Transverse colon (tissue), 4 donors: ENCODE data around the gene ZNF414. TPM values are rescaled to one million over a fixed set of nuclear protein-coding genes. Genes with fewer than 3 reads are reported as not detected.
"Not testable (repeated sequence)": the region's sequence is repeated elsewhere in the genome, so short reads cannot be mapped to it uniquely, and the experiment has no call there.

ENCODE experiments used
- DNase-seq: peaks from one replicate; pipeline ENCODE4 v3.0.0-alpha.2; 2019
- H3K27ac ChIP-seq, 4 donors: fragments of 200-600 bp; sonication (generic); 2 replicates each; pipeline ENCODE4 v1.5.1; 2016 to 2018; ENCODE audit warnings: inconsistent platforms in 4 of 4
- H3K27me3 ChIP-seq: fragments of 200-600 bp; sonication (generic); 2 replicates; pipeline ENCODE4 v1.5.1; 2017; ENCODE audit warnings: inconsistent platforms
- H3K36me3 ChIP-seq, 4 donors: fragments of 200-600 bp; sonication (generic); 2 replicates each; pipeline ENCODE4 v1.5.1; 2017 to 2019; ENCODE audit warnings: inconsistent platforms in 4 of 4
- H3K4me1 ChIP-seq, 4 donors: fragments of 200-600 bp; sonication (generic); 2 replicates each; pipeline ENCODE4 v1.5.1; 2017 to 2020; ENCODE audit warnings: inconsistent platforms in 4 of 4
- H3K4me3 ChIP-seq, 4 donors: fragments of 200-600 bp; sonication (generic); 1 replicate in 1 of 4; 2 replicates in 3 of 4; pipeline versions ENCODE4 v1.5.1 to v1.6.1; 2017 to 2019; ENCODE audit warnings: inconsistent platforms in 4 of 4
- H3K9me3 ChIP-seq, 2 donors: fragments of 200-600 bp; sonication (generic); 2 replicates each; pipeline ENCODE4 v1.5.1; 2017 to 2019; ENCODE audit warnings: inconsistent platforms in 2 of 2
- CTCF ChIP-seq, 5 experiments: fragments of 200-600 bp in 3 of 5; fragments of 450-650 bp in 2 of 5; sonication (generic) in 3 of 5; IDR thresholded peaks; 1 replicate in 2 of 5; 2 replicates in 3 of 5; pipeline ENCODE4 v1.5.1; 2016 to 2017; ENCODE audit warnings: antibody characterized with exemption in 5 of 5, inconsistent platforms in 3 of 5, mild to moderate bottlenecking in 2 of 5, moderate library complexity in 1 of 5
- EP300 ChIP-seq: sonication (generic); formaldehyde crosslinking; IDR thresholded peaks from one replicate; pipeline ENCODE4 v1.6.1; 2017; ENCODE audit warnings: antibody characterized with exemption, low read depth
- POLR2A ChIP-seq: fragments of 450-650 bp; IDR thresholded peaks from one replicate; pipeline ENCODE4 v1.6.1; 2016; ENCODE audit warnings: antibody characterized with exemption, mild to moderate bottlenecking, moderate library complexity
- POLR2AphosphoS5 ChIP-seq, 3 donors: sonication (generic); formaldehyde crosslinking; IDR thresholded peaks; one replicate each; pipeline ENCODE4 v1.6.1; 2016; ENCODE audit warnings: antibody characterized with exemption in 3 of 3
- WGBS, 2 donors: methylation state at CpG; one replicate each; pipeline ENCODE4 v1.1.5; 2018; ENCODE audit warnings: low coverage in 1 of 2; 5-methylcytosine and 5-hydroxymethylcytosine counted together
- in situ Hi-C, 4 donors: fragments of 200-750 bp; cut with MboI; loops; one replicate each; pipeline versions ENCODE4 v1.15.0 to v1.15.1; 2017; ENCODE audit warnings: low sequenced_read_pairs in 3 of 4, low pct_ligation_motif_present in 1 of 4, low pct_unique_long_range_greater_than_20kb in 1 of 4
- intact Hi-C: fragments of 100-400 bp; cut with DNase I; formaldehyde crosslinking; loops from one replicate; pipeline ENCODE4 v1.15.1; 2023; ENCODE audit warnings: low total_unique reads
- total RNA-seq, 4 donors: library from RNA; depleted of rRNA; stranded (reverse); fragments of >200 nt; gene quantifications; one replicate each; pipeline ENCODE4 v1.1.0, GENCODE V29; 2016

The ZNF414 gene
- 10 to 100 TPM in 3 of 4 donors, 1 to 10 TPM in 1; 7.8 to 13.8 (median 11.0) TPM for total RNA-seq

GRCh38 chr19:8513687-8514504 lies at the start of gene ZNF414:
ZNF414 (minus strand) TSS chr19:8514167; CDS start chr19:8514046, 121 bp downstream.
- Histone ChIP-seq H3K9me3 (no peaks in the 10 kb centered on the region), H3K27ac (peak within 1 kb of the TSS; percentile 94 to 99 (median 96)), H3K36me3 (peaks cover 0 to 6% (median 0%) of the 10 kb centered on the region in 4 donors), H3K27me3 (no peaks in the 10 kb centered on the region), H3K4me3 (peak within 1 kb of the TSS; percentile 41 to 85 (median 73)), H3K4me1 (peaks cover 10 to 26% (median 22%) of the 10 kb centered on the region in 4 donors)
- 0% methylated on average over 58 of the region's 70 CpGs; no CpG with 5 or more reads in 1 of the 2 donors for WGBS, 2 donors
- in situ Hi-C loops (loop anchor here in 1 of 4 donors (25.0 kb wide), 1 partner anchor 102 kb away; the partner anchor contains the start of gene MARCHF2), intact Hi-C loops (no loop called here)
- peak; percentile 98 for DNase-seq
- TF ChIP-seq POLR2AphosphoS5 (IDR thresholded peaks at IDR 0.05) = peak; percentile 97 to 99 (median 98)
- peak; percentile 95 for TF ChIP-seq POLR2A
- no peak for TF ChIP-seq CTCF (IDR thresholded peaks at IDR 0.05)

- H3K27me3 ChIP-seq = no peaks in the 10 kb centered on the region
- intact Hi-C loops = no loop called here
- no peak for DNase-seq
- no peak overlapping the region for H3K27ac ChIP-seq
- no peaks in the 10 kb centered on the region for H3K9me3 ChIP-seq
- 76 to 83% methylated on average over 1 to 2 of the region's 2 CpGs for WGBS, 2 donors
- no peak for TF ChIP-seq POLR2AphosphoS5 (IDR thresholded peaks at IDR 0.05)
- no peak for TF ChIP-seq EP300
- TF ChIP-seq POLR2A = no peak
- no peak for TF ChIP-seq CTCF (IDR thresholded peaks at IDR 0.05)
- H3K4me3 ChIP-seq = no peak overlapping the region
- H3K36me3 ChIP-seq = no peaks in the 10 kb centered on the region
- in situ Hi-C loops = no loop called here
- no peaks in the 10 kb centered on the region for H3K4me1 ChIP-seq
Measured at GRCh38 chr19:8561075-8561764, 47.3 kb upstream of the ZNF414 start.

GRCh38 chr19:8558325-8558724 lies 44.4 kb upstream of the ZNF414 start:
- Histone ChIP-seq H3K27me3 (no peaks in the 10 kb centered on the region), H3K4me1 (no peaks in the 10 kb centered on the region), H3K4me3 (no peak overlapping the region), H3K9me3 (no peaks in the 10 kb centered on the region), H3K27ac (no peak overlapping the region), H3K36me3 (no peaks in the 10 kb centered on the region)
- intact Hi-C loops = no loop called here
- WGBS, 2 donors = 86 to 100% methylated on average over 1 to 2 of the region's 2 CpGs
- in situ Hi-C loops = no loop called here
- TF ChIP-seq POLR2A (no peak), EP300 (no peak)
- no peak for DNase-seq

GRCh38 chr19:8557642-8558238 lies 43.8 kb upstream of the ZNF414 start:
- Histone ChIP-seq H3K36me3 (no peaks in the 10 kb centered on the region), H3K4me3 (no peak overlapping the region), H3K4me1 (no peaks in the 10 kb centered on the region), H3K27ac (no peak overlapping the region), H3K27me3 (no peaks in the 10 kb centered on the region), H3K9me3 (no peaks in the 10 kb centered on the region)
- intact Hi-C loops = no loop called here
- DNase-seq = no peak
- TF ChIP-seq CTCF (IDR thresholded peaks at IDR 0.05) = no peak
- TF ChIP-seq POLR2A = no peak
- no peak for TF ChIP-seq EP300
- TF ChIP-seq POLR2AphosphoS5 (IDR thresholded peaks at IDR 0.05) = no peak
- 75 to 76% methylated on average over 4 to 6 of the region's 6 CpGs for WGBS, 2 donors
- in situ Hi-C loops = no loop called here

GRCh38 chr19:8553729-8554128 lies 39.8 kb upstream of the ZNF414 start:
- H3K27me3 ChIP-seq, in situ Hi-C loops, intact Hi-C loops, DNase-seq, H3K9me3 ChIP-seq, H3K4me3 ChIP-seq, H3K27ac ChIP-seq, H3K4me1 ChIP-seq, H3K36me3 ChIP-seq: not testable (repeated sequence)
- WGBS, 2 donors = 82 to 95% methylated on average over 2 to 7 of the region's 7 CpGs
